OCI-LY7 (cell line): ENCODE data around the gene DUSP16. TPM values are rescaled to one million over a fixed set of nuclear protein-coding genes. Genes with fewer than 3 reads are reported as not detected.

ENCODE experiments used
- BruUV-seq: library from RNA; stranded (reverse); fragments of 400-500 nt; replicated peaks from 2 replicates; lab custom pipeline; 2021; lab: Mats Ljungman, UMichigan
- CTCF ChIA-PET: fragments of 300-600 bp; sonication (Branson Sonifier 250); formaldehyde crosslinking; loops from one replicate; lab custom pipeline; 2022; ENCODE audit warnings: antibody characterized with exemption; ENCODE audit not compliant: unreplicated experiment; lab: Charles Lee
- POLR2A ChIA-PET: fragments of 300-600 bp; sonication (Branson Sonifier 250); formaldehyde crosslinking; loops from one replicate; lab custom pipeline; 2022; ENCODE audit warnings: antibody characterized with exemption; lab: Charles Lee
- DNase-seq: peaks from one replicate; pipeline ENCODE4 v3.0.0-alpha.2; 2015; ENCODE audit warnings: low spot score
- H2AFZ ChIP-seq: fragments of 200-600 bp; sonication (generic), shearing (Covaris generic); 2 replicates; pipeline ENCODE4 v1.6.1; 2014; ENCODE audit warnings: mild to moderate bottlenecking, antibody characterized with exemption, low read length, moderate library complexity
- H3K27ac ChIP-seq: fragments of 200-600 bp; sonication (generic); 2 replicates; pipeline ENCODE4 v1.5.1; 2014; ENCODE audit warnings: mixed run types, low read depth, mild to moderate bottlenecking, moderate library complexity, low read length, inconsistent platforms; ENCODE audit not compliant: poor library complexity, severe bottlenecking
- H3K36me3 ChIP-seq: fragments of 200-600 bp; sonication (generic); 2 replicates; pipeline ENCODE4 v1.6.1; 2014; ENCODE audit warnings: mild to moderate bottlenecking, antibody characterized with exemption, low read length, moderate library complexity, mixed read lengths; ENCODE audit not compliant: insufficient read depth
- H3K4me1 ChIP-seq: fragments of 200-600 bp; sonication (generic); 2 replicates; pipeline ENCODE4 v1.5.1; 2014; ENCODE audit warnings: mild to moderate bottlenecking, low read length; ENCODE audit not compliant: insufficient read depth, poor library complexity, severe bottlenecking
- H3K4me2 ChIP-seq: fragments of 200-600 bp; sonication (generic); 2 replicates; pipeline ENCODE4 v1.6.1; 2014; ENCODE audit warnings: mild to moderate bottlenecking, low read length
- H3K4me3 ChIP-seq: fragments of 200-600 bp; sonication (generic); 2 replicates; pipeline ENCODE4 v1.5.1; 2014; ENCODE audit warnings: mild to moderate bottlenecking, low read depth, low read length; ENCODE audit not compliant: poor library complexity, severe bottlenecking
- H3K79me2 ChIP-seq: fragments of 200-600 bp; sonication (generic); 2 replicates; pipeline ENCODE4 v1.6.1; 2016; ENCODE audit warnings: low read depth, mild to moderate bottlenecking, low read length, moderate library complexity, mixed read lengths; ENCODE audit not compliant: insufficient read depth
- H3K9me2 ChIP-seq: fragments of 200-600 bp; sonication (generic); 2 replicates; pipeline ENCODE4 v1.6.1; 2016; ENCODE audit warnings: mild to moderate bottlenecking, low read length, mixed read lengths; ENCODE audit not compliant: insufficient read depth
- H3K9me3 ChIP-seq: fragments of 200-600 bp; sonication (generic); 2 replicates; pipeline ENCODE4 v1.6.1; 2014; ENCODE audit warnings: mild to moderate bottlenecking, mixed run types, low read length, mixed read lengths
- H4K20me1 ChIP-seq: fragments of 200-600 bp; sonication (generic); 2 replicates; pipeline ENCODE4 v1.6.1; 2014; ENCODE audit warnings: mild to moderate bottlenecking, antibody characterized with exemption, low read length, moderate library complexity, mixed read lengths; ENCODE audit not compliant: insufficient read depth
- CTCF ChIP-seq: fragments of 200-600 bp; sonication (generic); conservative IDR thresholded peaks from 2 replicates; pipeline ENCODE4 v1.5.1; 2014; ENCODE audit warnings: mild to moderate bottlenecking, antibody characterized with exemption, low read length, moderate library complexity, mixed read lengths
- EZH2phosphoT487 ChIP-seq: fragments of 200-600 bp; sonication (generic); IDR thresholded peaks from 2 replicates; pipeline ENCODE4 v1.6.1; 2018; ENCODE audit warnings: low read depth, borderline replicate concordance, mild to moderate bottlenecking, mixed run types, antibody characterized with exemption, low read length, moderate library complexity, mixed read lengths
- intact Hi-C: fragments of 100-400 bp; cut with micrococcal nuclease; formaldehyde crosslinking; loops from one replicate; pipeline ENCODE4 v1.10.0; 2022; ENCODE audit not compliant: unreplicated experiment
- total RNA-seq, 2 experiments: library from RNA; depleted of rRNA in 1 of 2; stranded (reverse); fragments of >200 nt in 1 of 2; shearing (Covaris generic) in 1 of 2; gene quantifications; 2 replicates each; pipeline ENCODE4 v1.2.3, GENCODE V29; 2014 to 2022

The DUSP16 gene
- total RNA-seq, 2 experiments from 2014 or later, result 2.8 to 11.8 TPM

DNA sequence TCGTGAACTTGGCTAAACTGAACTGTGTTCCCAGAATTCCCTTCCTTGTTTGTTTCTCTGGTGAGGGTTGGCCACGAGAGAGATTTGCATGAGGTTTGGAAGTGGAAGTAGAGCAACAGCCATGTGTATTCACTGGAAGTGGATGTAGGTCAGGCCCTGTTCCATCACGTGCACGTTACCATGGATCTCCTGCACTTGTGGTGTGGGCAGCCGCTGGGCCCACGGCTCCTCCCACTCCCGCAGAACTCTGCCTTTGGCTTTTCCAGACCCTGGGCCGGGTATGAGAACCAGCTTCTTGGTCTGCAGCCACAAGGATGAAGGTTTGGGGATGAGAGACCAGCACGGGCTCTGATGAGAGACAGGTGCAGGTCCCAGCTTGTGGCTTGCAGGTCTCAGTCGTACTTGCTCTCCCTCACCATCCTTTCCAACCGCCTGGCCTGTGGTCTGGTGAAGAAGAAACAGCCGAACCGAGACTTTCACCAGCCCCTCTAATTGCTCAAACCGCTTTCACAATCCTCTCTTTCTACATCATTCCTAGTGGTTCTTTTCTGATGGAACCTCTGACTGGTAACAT is 94.9 kb downstream of the DUSP16 start:
- CTCF ChIA-PET, result no interaction called here
- POLR2A ChIA-PET, result interaction anchor here (2.3 kb wide), 1 partner anchor 8 kb away, joined by 8 read pairs; no protein-coding TSS in a partner anchor
- Histone ChIP-seq H3K36me3 (peaks cover 6% of the 10 kb centered on the region; the same call in 1 of the 2 replicates), H4K20me1 (no peaks in the 10 kb centered on the region), H3K4me3 (no peak overlapping the region), H3K9me2 (no peaks in the 10 kb centered on the region), H3K4me2 (no peak overlapping the region), H3K9me3 (no peaks in the 10 kb centered on the region), H3K4me1 (no peaks in the 10 kb centered on the region), H3K27ac (no peak overlapping the region), H3K79me2 (no peaks in the 10 kb centered on the region), H2AFZ (no peak overlapping the region)
- intact Hi-C loops, result no loop called here
- TF ChIP-seq CTCF, result no peak
- no peak for TF ChIP-seq EZH2phosphoT487
- BruUV-seq, result no TSS peak
- no peak for DNase-seq

GRCh38 chr12:12467264-12467663 is 95.4 kb downstream of the DUSP16 start:
- H3K27ac ChIP-seq, result no peak overlapping the region
- H3K4me2 ChIP-seq, result no peak overlapping the region
- POLR2A ChIA-PET, result interaction anchor here (2.3 kb wide), 1 partner anchor 9 kb away, joined by 8 read pairs; no protein-coding TSS in a partner anchor
- H3K9me3 ChIP-seq, result no peaks in the 10 kb centered on the region
- intact Hi-C loops, result no loop called here
- H4K20me1 ChIP-seq, result no peaks in the 10 kb centered on the region
- no peaks in the 10 kb centered on the region for H3K9me2 ChIP-seq
- DNase-seq, result no peak
- H3K36me3 ChIP-seq, result peaks cover 6% of the 10 kb centered on the region; the same call in 1 of the 2 replicates
- no TSS peak for BruUV-seq
- no peak overlapping the region for H2AFZ ChIP-seq
- CTCF ChIA-PET, result no interaction called here
- no peak for TF ChIP-seq EZH2phosphoT487
- TF ChIP-seq CTCF, result no peak
- H3K4me3 ChIP-seq, result no peak overlapping the region
- no peaks in the 10 kb centered on the region for H3K4me1 ChIP-seq
- no peaks in the 10 kb centered on the region for H3K79me2 ChIP-seq

- no peak for DNase-seq
- Histone ChIP-seq H3K9me3 (no peaks in the 10 kb centered on the region), H3K4me3 (no peak overlapping the region), H3K4me1 (no peaks in the 10 kb centered on the region), H2AFZ (no peak overlapping the region), H3K9me2 (no peaks in the 10 kb centered on the region), H3K27ac (no peak overlapping the region), H4K20me1 (no peaks in the 10 kb centered on the region), H3K36me3 (peaks cover 6% of the 10 kb centered on the region; the same call in 1 of the 2 replicates), H3K4me2 (no peak overlapping the region), H3K79me2 (no peaks in the 10 kb centered on the region)
- intact Hi-C loops, result no loop called here
- POLR2A ChIA-PET, result interaction anchor here (0.6 to 2.3 kb wide), 7 partner anchors 8 to 389 kb away, joined by 3 to 8 read pairs (median 4); no protein-coding TSS in a partner anchor
- TF ChIP-seq EZH2phosphoT487 (no peak), CTCF (no peak)
- no TSS peak for BruUV-seq
- CTCF ChIA-PET, result no interaction called here
Measured at GRCh38 chr12:12466157-12466556, 96.5 kb downstream of the DUSP16 start.
